GM18505 (cell line): ENCODE measurements around the gene SCAND1.

Experiments used
- ATAC-seq: cut with Tn5 transposase; IDR thresholded peaks from one replicate; pipeline ENCODE4 v1.9.1; 2021; ENCODE audit not compliant: unreplicated experiment
- POLR2A ChIP-seq: IDR thresholded peaks from 4 replicates; pipeline ENCODE4 v1.6.1; 2011; ENCODE audit warnings: borderline replicate concordance; ENCODE audit not compliant: insufficient read depth, insufficient read length; ENCODE audit errors: extremely low read depth

SCAND1 gene

DNA sequence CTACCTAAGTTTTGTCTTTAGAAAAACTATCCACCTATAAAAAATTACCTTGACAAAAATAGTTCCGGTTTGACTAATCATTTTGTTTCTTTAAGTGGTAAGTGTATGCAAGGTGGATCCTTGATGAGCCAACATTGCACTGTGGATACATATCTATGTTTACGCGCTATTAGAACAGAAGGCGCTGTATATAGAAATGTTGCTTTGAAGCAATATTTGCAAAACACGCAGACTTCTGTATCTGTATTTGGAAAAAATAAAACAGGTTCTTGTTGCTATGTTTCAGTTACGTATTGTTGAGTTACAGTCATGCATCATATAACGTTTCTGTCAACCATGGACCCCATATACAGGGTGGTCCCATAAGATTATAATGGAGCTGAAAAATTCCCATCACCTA, 4.2 kb downstream of the SCAND1 start:
- ATAC-seq = no peak
- TF ChIP-seq POLR2A = no peak

DNA sequence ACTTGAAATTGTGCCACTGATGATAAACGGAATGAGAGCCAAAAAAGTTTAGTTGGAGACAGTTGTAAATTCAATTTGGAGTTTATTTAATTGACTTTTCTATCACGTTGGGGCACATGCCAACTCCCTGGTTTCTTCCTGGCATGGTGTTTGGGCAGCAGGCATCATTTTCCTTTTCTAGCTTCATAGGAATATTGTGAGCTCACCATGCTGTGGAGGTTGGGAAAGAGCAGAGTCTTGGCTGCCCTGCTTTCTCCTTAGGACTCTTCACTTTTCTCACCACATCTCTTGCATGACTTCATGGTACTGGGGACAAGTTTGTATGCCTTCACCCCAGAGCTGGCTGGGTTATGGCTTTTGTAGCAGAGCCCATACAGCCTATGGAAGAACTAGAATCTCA, 6.4 kb downstream of the SCAND1 start:
- no peak for TF ChIP-seq POLR2A
- ATAC-seq = no peak

DNA sequence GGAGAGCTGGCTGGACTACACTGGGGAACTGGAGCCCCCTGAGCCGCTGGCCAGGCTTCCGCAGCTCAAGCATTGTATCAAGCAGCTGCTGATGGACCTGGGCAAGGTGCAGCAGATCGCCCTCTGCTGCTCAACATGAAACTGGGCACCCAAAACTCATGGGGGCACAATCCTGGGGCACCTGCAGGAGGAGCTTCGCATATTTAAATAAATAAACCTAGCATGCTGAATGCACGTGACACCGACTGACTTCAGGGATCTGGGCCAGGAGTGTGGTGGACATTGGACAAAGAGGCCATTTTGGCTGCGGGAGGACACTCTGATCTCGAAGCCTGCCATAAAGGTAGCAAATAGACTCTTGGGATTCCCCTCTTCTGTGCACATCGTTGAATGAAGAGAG, 6.8 kb downstream of the SCAND1 start:
- TF ChIP-seq POLR2A = no peak
- no peak for ATAC-seq

DNA sequence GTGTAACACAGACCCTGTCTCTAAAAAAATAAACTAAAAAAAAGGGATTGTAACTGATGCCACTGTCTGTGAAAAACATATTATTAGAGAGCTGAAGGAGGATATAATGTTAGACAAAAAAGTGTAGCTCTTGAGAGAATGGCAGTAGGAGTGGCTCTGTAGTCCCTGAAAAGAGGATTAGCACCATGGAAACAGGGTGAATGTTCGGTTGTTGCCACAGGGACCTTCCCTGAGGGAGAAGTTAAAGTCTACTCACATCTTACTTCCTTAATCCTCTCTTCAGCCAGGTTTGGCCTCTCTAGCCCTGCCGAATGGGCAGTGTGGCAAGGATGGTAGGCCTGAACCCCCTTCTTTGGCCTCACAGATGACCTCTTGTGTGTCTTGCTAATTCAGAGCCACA, 12.1 kb downstream of the SCAND1 start:
- ATAC-seq = no peak
- TF ChIP-seq POLR2A = no peak

DNA sequence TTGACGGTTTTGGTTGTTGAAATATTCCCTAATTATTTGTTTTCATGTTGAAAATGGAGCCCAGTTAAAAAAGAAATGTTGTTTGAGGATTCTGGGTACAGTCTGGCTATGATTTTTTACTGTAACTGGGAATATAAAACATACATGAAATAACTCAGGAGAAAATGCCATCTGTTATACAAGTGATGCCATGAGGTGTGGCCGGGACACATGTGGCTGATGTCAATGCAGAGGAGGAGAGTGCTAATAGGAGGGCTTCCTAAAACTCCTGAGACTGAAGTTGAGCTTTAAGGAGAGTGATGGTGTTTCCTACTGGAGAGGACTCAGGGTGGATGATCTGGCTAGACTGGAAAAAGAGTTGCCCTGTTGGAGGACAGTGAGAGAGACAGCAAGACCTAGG, 12.7 kb downstream of the SCAND1 start:
- no peak for ATAC-seq
- no peak for TF ChIP-seq POLR2A

DNA sequence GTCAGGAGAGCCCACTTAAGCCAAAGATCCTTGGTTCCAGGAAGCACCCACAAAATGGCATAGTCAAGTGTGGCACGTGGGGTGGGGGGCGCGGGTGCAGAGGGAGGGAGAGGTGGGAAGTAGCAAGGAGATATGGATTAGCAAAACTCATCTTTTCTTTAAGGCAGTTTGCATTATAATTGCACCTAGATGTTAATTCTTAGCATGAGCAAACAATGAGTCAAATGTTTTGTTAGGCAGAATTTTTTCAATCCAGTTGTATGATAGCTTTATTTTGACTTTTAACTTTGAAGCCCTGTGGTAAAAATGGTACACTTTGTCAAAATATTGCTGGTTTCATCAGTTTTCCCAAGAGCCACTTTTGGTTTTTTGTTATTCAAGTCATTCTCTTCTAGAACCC, 15.0 kb downstream of the SCAND1 start:
- no peak for ATAC-seq
- no peak for TF ChIP-seq POLR2A

DNA sequence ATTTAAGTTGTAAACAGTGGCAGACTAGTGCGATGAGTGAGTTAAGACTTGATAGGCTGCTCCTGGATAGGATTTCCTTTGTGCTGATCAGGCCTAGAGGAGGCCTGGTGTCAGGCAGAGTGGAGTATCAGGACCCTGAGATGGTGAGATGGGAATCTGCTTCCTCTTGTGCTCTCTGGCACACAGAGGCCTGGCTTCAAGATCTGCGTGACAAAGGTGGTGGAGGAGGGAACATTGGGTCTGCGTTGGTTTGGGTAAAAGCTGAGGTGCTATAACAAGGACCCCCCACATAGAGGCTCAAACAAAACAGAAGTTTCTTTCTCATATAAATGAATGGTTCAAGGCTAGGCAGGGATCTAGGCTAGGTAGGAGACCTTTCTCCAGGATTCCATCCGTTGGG, 20.3 kb downstream of the SCAND1 start:
- no peak for TF ChIP-seq POLR2A
- ATAC-seq = no peak

DNA sequence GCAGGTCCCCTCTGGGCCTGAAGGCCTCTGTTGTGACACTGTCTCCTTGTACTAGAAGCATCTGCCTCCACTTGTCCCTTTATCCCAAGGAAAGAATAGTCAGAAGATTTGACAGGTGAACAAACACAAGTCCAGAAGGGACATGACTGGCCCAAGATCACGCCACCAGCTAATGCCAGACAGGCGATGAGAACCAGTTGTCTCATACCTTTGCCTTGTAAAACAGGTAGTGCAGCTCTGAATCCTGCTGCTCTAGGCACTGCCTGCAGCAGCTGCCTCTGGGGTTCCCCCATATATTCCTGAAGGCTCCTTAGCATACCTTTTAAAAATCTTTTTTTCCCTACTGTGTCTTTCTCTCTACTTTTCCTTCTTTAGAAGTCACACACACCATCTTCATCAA, 25.0 kb downstream of the SCAND1 start:
- no peak for ATAC-seq
- no peak for TF ChIP-seq POLR2A

DNA sequence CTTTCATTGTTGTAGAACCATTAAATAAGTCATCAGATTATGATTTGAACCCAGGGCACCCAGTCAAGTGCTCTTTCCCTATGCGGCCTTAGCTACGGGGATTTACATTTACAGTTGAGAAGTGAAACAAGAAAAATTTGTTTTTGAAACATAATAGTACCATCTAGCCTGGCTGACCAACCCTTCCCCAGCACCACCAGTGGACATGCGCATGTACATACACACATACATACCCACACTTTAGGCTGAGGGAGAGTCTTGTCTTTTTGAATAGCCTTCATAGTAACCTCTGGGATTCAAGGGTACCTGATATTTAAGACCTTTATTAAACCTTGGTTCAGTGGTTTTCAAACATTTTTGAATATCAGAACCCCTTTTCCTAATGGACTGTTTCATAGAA, 33.8 kb downstream of the SCAND1 start:
- no peak for ATAC-seq
- TF ChIP-seq POLR2A = no peak

DNA sequence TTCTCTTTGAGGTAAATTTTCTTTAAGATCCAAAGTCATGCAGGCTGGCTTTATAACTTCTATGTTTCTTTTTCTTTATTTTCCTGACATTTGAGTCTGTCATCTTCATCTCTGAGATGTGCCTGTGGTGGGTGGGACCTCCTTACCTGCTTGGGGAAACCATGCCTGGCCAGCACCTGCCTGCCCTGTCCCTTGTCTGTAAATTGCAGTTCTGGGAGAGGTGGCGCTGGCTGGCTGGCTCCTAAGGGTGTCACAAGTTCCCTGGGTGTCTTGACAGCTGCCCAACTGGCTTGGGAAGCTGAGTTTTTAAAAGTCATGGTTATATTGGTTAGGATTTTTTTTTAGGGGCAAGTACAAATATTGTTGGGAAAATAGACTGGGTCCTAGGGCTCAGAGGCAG, 36.3 kb downstream of the SCAND1 start:
- no peak for ATAC-seq
- no peak for TF ChIP-seq POLR2A

DNA sequence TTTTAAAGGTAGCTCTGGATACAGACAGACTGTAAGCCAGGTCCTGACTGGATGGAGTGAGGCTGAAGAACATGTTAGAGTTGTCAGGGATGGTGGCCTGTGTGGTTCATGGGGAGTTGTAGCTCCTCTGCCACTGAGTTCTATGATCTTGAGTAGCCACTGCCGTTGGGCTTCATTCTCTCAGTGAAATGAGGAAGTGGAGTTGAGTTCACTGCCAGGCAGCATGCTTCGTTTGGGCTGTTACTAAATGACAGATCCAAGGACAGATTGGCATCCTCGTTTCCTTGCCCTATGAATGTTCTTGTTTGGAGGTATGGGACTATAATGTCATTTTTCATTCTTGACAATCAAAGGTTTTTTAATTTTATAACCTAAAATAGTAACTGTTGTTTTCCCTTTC, 37.2 kb downstream of the SCAND1 start:
- TF ChIP-seq POLR2A = no peak

DNA sequence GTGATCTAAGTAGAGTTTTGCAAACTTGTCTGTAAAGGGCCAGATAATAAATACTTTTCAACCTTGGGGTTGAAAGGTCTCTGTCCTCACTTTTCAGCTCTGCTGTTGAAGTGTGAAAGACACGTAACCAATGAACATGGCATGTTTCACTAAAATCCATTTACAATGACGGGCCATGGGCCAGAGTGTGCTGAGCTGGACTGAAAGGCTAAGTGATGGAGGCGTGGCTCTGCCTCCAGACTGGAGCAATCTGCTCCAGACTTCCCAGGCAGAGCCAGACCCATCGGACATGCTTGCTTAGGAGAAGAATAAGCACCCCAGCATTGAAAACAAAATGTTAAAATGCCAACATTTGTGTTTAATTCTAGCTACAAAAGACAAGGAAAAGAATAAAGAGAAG, 41.4 kb downstream of the SCAND1 start:
- no peak for TF ChIP-seq POLR2A

More for the DNA sequence above, 37.2 kb downstream of the SCAND1 start:
- no peak for ATAC-seq

DNA sequence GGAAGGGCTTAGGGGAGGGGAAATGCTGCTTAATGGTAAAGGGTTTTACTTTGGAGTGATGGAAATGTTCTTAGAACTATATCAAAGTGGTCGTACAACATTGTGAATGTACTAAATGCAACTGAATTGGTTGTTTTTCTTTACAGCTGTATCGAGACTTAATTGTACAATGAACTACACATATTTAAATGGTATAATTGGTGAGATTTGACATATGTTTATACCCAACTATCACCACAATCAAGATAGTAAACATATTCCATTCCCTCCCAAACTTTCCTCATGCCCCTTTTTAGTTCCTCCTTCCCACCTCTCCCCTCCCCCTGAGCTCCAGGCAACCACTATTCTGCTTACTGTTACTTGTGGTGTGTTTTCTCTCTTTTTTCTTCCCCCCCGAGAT, 44.0 kb downstream of the SCAND1 start:
- no peak for ATAC-seq

More for the DNA sequence above, 41.4 kb downstream of the SCAND1 start:
- no peak for ATAC-seq

DNA sequence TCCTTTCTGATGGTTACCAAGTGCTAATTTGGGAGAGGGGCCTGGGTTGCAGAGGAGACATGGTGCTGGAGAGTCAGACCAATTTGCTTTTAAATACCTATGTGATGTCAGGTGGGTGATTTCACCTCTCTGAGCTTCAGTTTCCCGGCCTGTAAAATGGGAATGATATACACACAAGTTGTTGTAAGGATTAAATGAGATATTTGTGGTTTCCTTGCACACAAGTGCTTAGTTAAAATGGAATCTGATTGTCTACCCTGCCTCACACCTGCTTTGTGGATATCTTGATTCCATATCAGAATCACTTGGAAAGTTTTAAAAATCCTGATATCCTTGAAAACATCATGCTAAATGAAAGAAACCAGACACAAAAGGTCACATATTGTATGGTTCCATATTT, 44.5 kb downstream of the SCAND1 start:
- TF ChIP-seq POLR2A = no peak
- ATAC-seq = no peak

More for the DNA sequence above, 44.0 kb downstream of the SCAND1 start:
- no peak for TF ChIP-seq POLR2A

DNA sequence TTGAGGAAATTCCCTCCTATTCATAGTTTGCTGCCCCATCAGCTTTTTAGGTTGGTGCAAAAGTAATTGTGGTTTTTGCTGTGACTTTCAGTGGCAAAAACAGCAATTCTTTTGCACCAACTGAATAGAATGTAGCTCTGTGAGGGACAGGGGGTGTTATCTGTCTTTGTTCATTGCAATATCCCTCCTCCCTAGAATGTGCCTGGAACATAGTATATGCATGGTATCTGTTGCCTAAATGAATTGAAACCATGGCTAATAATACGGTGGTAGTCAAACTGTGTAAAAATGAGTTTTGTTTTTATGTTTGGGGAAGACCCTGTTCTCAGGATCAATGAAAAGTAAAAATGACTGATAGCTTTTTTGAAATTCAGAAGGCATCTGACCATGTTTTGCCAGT, 45.1 kb downstream of the SCAND1 start:
- ATAC-seq = no peak
- no peak for TF ChIP-seq POLR2A
